B cell (primary cell): ENCODE data around the gene ACTN1.

ENCODE experiments used
- EZH2 ChIP-seq: IDR thresholded peaks from 2 replicates; pipeline ENCODE4 v1.6.1; 2012; ENCODE audit warnings: borderline replicate concordance, low read depth, mild to moderate bottlenecking, moderate library complexity, low read length; ENCODE audit not compliant: insufficient read depth, poor library complexity, severe bottlenecking
- TF ChIP-seq, protein P1 (sequence below): fragments of 200-600 bp; IDR thresholded peaks from one replicate; pipeline ENCODE4 v1.8.0; 2022; ENCODE audit warnings: antibody characterized with exemption, mild to moderate bottlenecking

DNA sequence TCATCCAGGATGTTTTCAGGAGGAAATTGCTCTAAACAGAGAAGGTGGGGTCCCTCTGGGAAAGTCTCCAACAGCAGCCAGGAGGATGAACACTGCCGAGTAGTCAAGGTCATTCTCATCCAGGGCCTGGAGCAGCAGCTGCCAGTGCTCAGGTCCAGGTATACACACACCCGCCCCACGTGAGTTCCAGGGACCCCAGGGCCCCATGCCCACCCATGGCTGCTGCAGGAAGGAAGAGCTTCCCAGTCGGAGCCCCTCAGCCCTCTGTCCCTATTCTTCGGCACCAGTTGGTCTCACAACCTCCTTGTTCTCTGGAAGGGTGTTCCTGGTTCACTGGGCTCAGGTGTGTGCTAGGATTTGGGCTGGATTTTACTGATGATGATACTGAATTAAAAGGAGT, 72.7 kb downstream of the ACTN1 start:
- TF ChIP-seq, protein P1, sequence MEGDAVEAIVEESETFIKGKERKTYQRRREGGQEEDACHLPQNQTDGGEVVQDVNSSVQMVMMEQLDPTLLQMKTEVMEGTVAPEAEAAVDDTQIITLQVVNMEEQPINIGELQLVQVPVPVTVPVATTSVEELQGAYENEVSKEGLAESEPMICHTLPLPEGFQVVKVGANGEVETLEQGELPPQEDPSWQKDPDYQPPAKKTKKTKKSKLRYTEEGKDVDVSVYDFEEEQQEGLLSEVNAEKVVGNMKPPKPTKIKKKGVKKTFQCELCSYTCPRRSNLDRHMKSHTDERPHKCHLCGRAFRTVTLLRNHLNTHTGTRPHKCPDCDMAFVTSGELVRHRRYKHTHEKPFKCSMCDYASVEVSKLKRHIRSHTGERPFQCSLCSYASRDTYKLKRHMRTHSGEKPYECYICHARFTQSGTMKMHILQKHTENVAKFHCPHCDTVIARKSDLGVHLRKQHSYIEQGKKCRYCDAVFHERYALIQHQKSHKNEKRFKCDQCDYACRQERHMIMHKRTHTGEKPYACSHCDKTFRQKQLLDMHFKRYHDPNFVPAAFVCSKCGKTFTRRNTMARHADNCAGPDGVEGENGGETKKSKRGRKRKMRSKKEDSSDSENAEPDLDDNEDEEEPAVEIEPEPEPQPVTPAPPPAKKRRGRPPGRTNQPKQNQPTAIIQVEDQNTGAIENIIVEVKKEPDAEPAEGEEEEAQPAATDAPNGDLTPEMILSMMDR = no peak
- TF ChIP-seq EZH2 = no peak
